Activated T-helper 1 cell treated with anti-CD3 and anti-CD28 coated beads, Interleukin-12 subunit alpha, Interleukin-12 subunit beta, Interleukin-2, Interleukin-4 antibody, amounts not matched to agents 30 ng/mL and 10 ng/mL and 1 ng/mL, durations not matched to agents 14 hours and 24 hours and 36 hours (primary cell): ENCODE measurements around the gene RPS6KA4. TPM values are rescaled to one million over a fixed set of nuclear protein-coding genes. Genes with fewer than 3 reads are reported as not detected.
A peak's percentile ranks its signal among the peaks of the same experiment; 100 is the strongest.

Experiments
- DNase-seq: peaks from one replicate; pipeline ENCODE4 v3.0.0; 2021; ENCODE audit warnings: low spot score
- H3K27ac Mint-ChIP-seq: one replicate; pipeline ENCODE4 v1.8.0; 2021; ENCODE audit warnings: mild to moderate bottlenecking, mixed read lengths
- H3K27me3 Mint-ChIP-seq: one replicate; pipeline ENCODE4 v1.8.0; 2022; ENCODE audit warnings: mild to moderate bottlenecking, moderate library complexity, mixed read lengths; ENCODE audit not compliant: insufficient read depth
- H3K36me3 Mint-ChIP-seq: one replicate; pipeline ENCODE4 v1.8.0; 2021; ENCODE audit warnings: low read depth, mixed read lengths
- H3K4me1 Mint-ChIP-seq: one replicate; pipeline ENCODE4 v1.8.0; 2021; ENCODE audit warnings: low read depth, mixed read lengths
- H3K4me3 Mint-ChIP-seq: one replicate; pipeline ENCODE4 v1.8.0; 2021; ENCODE audit warnings: mild to moderate bottlenecking, moderate library complexity, mixed read lengths
- H3K9me3 Mint-ChIP-seq: one replicate; pipeline ENCODE4 v1.8.0; 2021; ENCODE audit warnings: mixed read lengths
- intact Hi-C: fragments of 100-400 bp; cut with micrococcal nuclease; formaldehyde crosslinking; loops from one replicate; pipeline ENCODE4 v1.15.1; 2024
- total RNA-seq: library from RNA; stranded (reverse); gene quantifications from 2 replicates; pipeline ENCODE4 v1.2.3, GENCODE V29; 2022

The RPS6KA4 gene
- total RNA-seq, 1 donor from 2014 or later = 38.3 TPM

GRCh38 chr11:64356498-64357411 lies 2.2 kb upstream of the RPS6KA4 start:
- H3K27ac Mint-ChIP-seq = no peak overlapping the region

GRCh38 chr11:64357446-64357845 lies 1.5 kb upstream of the RPS6KA4 start:
- intact Hi-C loops = loop anchor here (5.0 kb wide), 1 partner anchor 105 kb away; the partner anchor contains the start of gene PLCB3
- no peak overlapping the region for H3K4me3 Mint-ChIP-seq

More at GRCh38 chr11:64356498-64357411, 2.2 kb upstream of the RPS6KA4 start:
- H3K27me3 Mint-ChIP-seq = no peaks in the 10 kb centered on the region
- no peak for DNase-seq
- H3K36me3 Mint-ChIP-seq = peaks cover 22% of the 10 kb centered on the region
- peak overlapping the region; percentile 40 for H3K4me3 Mint-ChIP-seq
- H3K4me1 Mint-ChIP-seq = peaks cover 30% of the 10 kb centered on the region
- intact Hi-C loops = loop anchor here (5.0 kb wide), 1 partner anchor 104 kb away; the partner anchor contains the start of gene PLCB3
- no peaks in the 10 kb centered on the region for H3K9me3 Mint-ChIP-seq

GRCh38 chr11:64357904-64358535 lies 942 bp upstream of the RPS6KA4 start:
- H3K27ac Mint-ChIP-seq = no peak overlapping the region
- peaks cover 30% of the 10 kb centered on the region for H3K4me1 Mint-ChIP-seq
- peak; percentile 19 for DNase-seq
- H3K36me3 Mint-ChIP-seq = peaks cover 28% of the 10 kb centered on the region
- peak overlapping the region; percentile 74 for H3K4me3 Mint-ChIP-seq
- H3K9me3 Mint-ChIP-seq = no peaks in the 10 kb centered on the region
- no peaks in the 10 kb centered on the region for H3K27me3 Mint-ChIP-seq
- intact Hi-C loops = loop anchor here (5.0 kb wide), 1 partner anchor 106 kb away; the partner anchor contains the start of gene PLCB3

More at GRCh38 chr11:64357446-64357845, 1.5 kb upstream of the RPS6KA4 start:
- Mint-ChIP-seq H3K27ac (no peak overlapping the region), H3K9me3 (no peaks in the 10 kb centered on the region), H3K27me3 (no peaks in the 10 kb centered on the region), H3K4me1 (peaks cover 30% of the 10 kb centered on the region), H3K36me3 (peaks cover 27% of the 10 kb centered on the region)
- DNase-seq = no peak

- Mint-ChIP-seq H3K27ac (no peak overlapping the region), H3K4me1 (peaks cover 30% of the 10 kb centered on the region), H3K36me3 (peaks cover 30% of the 10 kb centered on the region), H3K4me3 (peak overlapping the region; percentile 74), H3K9me3 (no peaks in the 10 kb centered on the region), H3K27me3 (no peaks in the 10 kb centered on the region)
- intact Hi-C loops = loop anchor here (5.0 kb wide), 1 partner anchor 106 kb away; the partner anchor contains the start of gene PLCB3
- DNase-seq = no peak
Measured at GRCh38 chr11:64358536-64358906, 441 bp upstream of the RPS6KA4 start.

GRCh38 chr11:64359712-64360445 lies 917 bp downstream of the RPS6KA4 start:
- peak overlapping the region; percentile 85 for H3K27ac Mint-ChIP-seq
- peaks cover 30% of the 10 kb centered on the region for H3K4me1 Mint-ChIP-seq
- intact Hi-C loops = loop anchor here (1.0 to 5.0 kb wide), 4 partner anchors 18 to 108 kb away; partner anchors contain the start of genes ESRRA, PLCB3 and TRMT112
- no peak for DNase-seq
- H3K9me3 Mint-ChIP-seq = no peaks in the 10 kb centered on the region
- peak overlapping the region; percentile 94 for H3K4me3 Mint-ChIP-seq
- peaks cover 37% of the 10 kb centered on the region for H3K36me3 Mint-ChIP-seq
- H3K27me3 Mint-ChIP-seq = no peaks in the 10 kb centered on the region

GRCh38 chr11:64360448-64360921 lies 1.5 kb downstream of the RPS6KA4 start:
- Mint-ChIP-seq H3K4me1 (peaks cover 30% of the 10 kb centered on the region), H3K36me3 (peaks cover 39% of the 10 kb centered on the region), H3K9me3 (no peaks in the 10 kb centered on the region), H3K27me3 (no peaks in the 10 kb centered on the region), H3K27ac (peak overlapping the region; percentile 85), H3K4me3 (peak overlapping the region; percentile 94)
- DNase-seq = no peak
- intact Hi-C loops = no loop called here

GRCh38 chr11:64361659-64362058 lies 2.7 kb downstream of the RPS6KA4 start:
- Mint-ChIP-seq H3K4me3 (no peak overlapping the region), H3K27ac (no peak overlapping the region), H3K4me1 (peaks cover 26% of the 10 kb centered on the region), H3K27me3 (no peaks in the 10 kb centered on the region), H3K36me3 (peaks cover 42% of the 10 kb centered on the region), H3K9me3 (no peaks in the 10 kb centered on the region)
- DNase-seq = no peak
- intact Hi-C loops = no loop called here

GRCh38 chr11:64362339-64362738 lies 3.4 kb downstream of the RPS6KA4 start:
- intact Hi-C loops = no loop called here
- Mint-ChIP-seq H3K36me3 (peaks cover 44% of the 10 kb centered on the region), H3K27ac (no peak overlapping the region), H3K27me3 (no peaks in the 10 kb centered on the region), H3K9me3 (no peaks in the 10 kb centered on the region), H3K4me3 (no peak overlapping the region), H3K4me1 (peaks cover 25% of the 10 kb centered on the region)
- no peak for DNase-seq

GRCh38 chr11:64364435-64364834 lies 5.5 kb downstream of the RPS6KA4 start:
- Mint-ChIP-seq H3K4me3 (no peak overlapping the region), H3K4me1 (peaks cover 16% of the 10 kb centered on the region), H3K27me3 (no peaks in the 10 kb centered on the region), H3K27ac (no peak overlapping the region), H3K9me3 (no peaks in the 10 kb centered on the region), H3K36me3 (peaks cover 53% of the 10 kb centered on the region)
- intact Hi-C loops = no loop called here
- no peak for DNase-seq

GRCh38 chr11:64364911-64365310 lies 5.9 kb downstream of the RPS6KA4 start:
- no peak overlapping the region for H3K27ac Mint-ChIP-seq
- H3K9me3 Mint-ChIP-seq = no peaks in the 10 kb centered on the region
- intact Hi-C loops = no loop called here
- peaks cover 51% of the 10 kb centered on the region for H3K36me3 Mint-ChIP-seq
- H3K27me3 Mint-ChIP-seq = no peaks in the 10 kb centered on the region
- H3K4me3 Mint-ChIP-seq = no peak overlapping the region
- H3K4me1 Mint-ChIP-seq = peaks cover 11% of the 10 kb centered on the region
- no peak for DNase-seq

GRCh38 chr11:64366751-64367150 lies 7.8 kb downstream of the RPS6KA4 start:
- intact Hi-C loops = no loop called here
- Mint-ChIP-seq H3K36me3 (peaks cover 39% of the 10 kb centered on the region), H3K4me1 (no peaks in the 10 kb centered on the region), H3K4me3 (no peak overlapping the region), H3K27ac (no peak overlapping the region), H3K9me3 (no peaks in the 10 kb centered on the region), H3K27me3 (no peaks in the 10 kb centered on the region)
- no peak for DNase-seq

- DNase-seq = no peak
- no peak overlapping the region for H3K4me3 Mint-ChIP-seq
- intact Hi-C loops = no loop called here
- H3K9me3 Mint-ChIP-seq = no peaks in the 10 kb centered on the region
- peaks cover 32% of the 10 kb centered on the region for H3K36me3 Mint-ChIP-seq
- no peaks in the 10 kb centered on the region for H3K4me1 Mint-ChIP-seq
- H3K27me3 Mint-ChIP-seq = no peaks in the 10 kb centered on the region
- H3K27ac Mint-ChIP-seq = no peak overlapping the region
Measured at GRCh38 chr11:64367931-64368672, 9.1 kb downstream of the RPS6KA4 start.
